GF-D8 (cell line): ENCODE results near the gene TTLL11.

Experiments used
- DNase-seq: peaks from one replicate; lab custom pipeline; 2025; lab: John Stamatoyannopoulos, UW

Gene TTLL11

GRCh38 chr9:122092611-122093506 lies at the start of gene TTLL11:
TTLL11 (minus strand) TSS chr9:122093308; CDS start chr9:122093148, 160 bp downstream.
- peak; percentile 74 for DNase-seq

GRCh38 chr9:122141671-122142070 lies 48.6 kb upstream of the TTLL11 start:
- no peak for DNase-seq

GRCh38 chr9:122140368-122141193 lies 47.5 kb upstream of the TTLL11 start:
- DNase-seq = no peak

GRCh38 chr9:122138560-122139268 lies 45.6 kb upstream of the TTLL11 start:
- DNase-seq = no peak

GRCh38 chr9:122135529-122135859 lies 42.4 kb upstream of the TTLL11 start:
- no peak for DNase-seq

- DNase-seq = no peak
Observed at GRCh38 chr9:122134822-122135528, 41.9 kb upstream of the TTLL11 start.

- no peak for DNase-seq
Observed at GRCh38 chr9:122133984-122134535, 41.0 kb upstream of the TTLL11 start.

GRCh38 chr9:122133263-122133983 lies 40.3 kb upstream of the TTLL11 start:
- no peak for DNase-seq

GRCh38 chr9:122132539-122132938 lies 39.4 kb upstream of the TTLL11 start:
- no peak for DNase-seq

- no peak for DNase-seq
Observed at GRCh38 chr9:122131401-122132001, 38.4 kb upstream of the TTLL11 start.

GRCh38 chr9:122130837-122131236 lies 37.7 kb upstream of the TTLL11 start:
- DNase-seq = no peak

- no peak for DNase-seq
Observed at GRCh38 chr9:122129969-122130368, 36.9 kb upstream of the TTLL11 start.

GRCh38 chr9:122128969-122129343 lies 35.8 kb upstream of the TTLL11 start:
- DNase-seq = no peak

GRCh38 chr9:122128007-122128968 lies 35.2 kb upstream of the TTLL11 start:
- no peak for DNase-seq

- no peak for DNase-seq
Observed at GRCh38 chr9:122127396-122127798, 34.3 kb upstream of the TTLL11 start.

- no peak for DNase-seq
Observed at GRCh38 chr9:122126331-122127261, 33.5 kb upstream of the TTLL11 start.

- DNase-seq = no peak
Observed at GRCh38 chr9:122125509-122126330, 32.6 kb upstream of the TTLL11 start.
